ENCODE data around the gene RALGAPA1. TPM values are rescaled to one million over a fixed set of nuclear protein-coding genes. Genes with fewer than 3 reads are reported as not detected.

The RALGAPA1 gene
- total RNA-seq, 3 donors from 2014 or later (not counting 1 experiment from before 2014, with no cell fraction given): 66.5 to 101 (median 90.7) TPM

- Histone ChIP-seq H3K27me3 (ENCODE audit: control insufficient read depth, insufficient read depth, low read length) (no peaks in the 10 kb centered on the region), H3K9me3 (ENCODE audit: control insufficient read depth, insufficient read depth, low read length) (no peaks in the 10 kb centered on the region), H3K36me3 (ENCODE audit: control insufficient read depth, insufficient read depth, low read length) (no peaks in the 10 kb centered on the region), H3K27ac (ENCODE audit: low read length) (no peak overlapping the region), H3K4me3 (ENCODE audit: low read length) (no peak overlapping the region), H3K4me1 (ENCODE audit: control insufficient read depth, insufficient read depth, low read length) (no peaks in the 10 kb centered on the region)
- DNase-seq: no peak
- ATAC-seq: no peak
- no peaks in the 10 kb centered on the region for H3K9me3 Mint-ChIP-seq
- 62% methylated on average over 1 of the region's 1 CpG for WGBS (ENCODE audit: insufficient coverage)
- no peak for TF ChIP-seq CTCF (IDR thresholded peaks at IDR 0.05)
- H3K27ac Mint-ChIP-seq: no peak overlapping the region
- no peaks in the 10 kb centered on the region for H3K27me3 Mint-ChIP-seq (ENCODE audit: low read depth in 2 of 2)
- H3K36me3 Mint-ChIP-seq: peaks cover 14% of the 10 kb centered on the region
- H3K4me1 Mint-ChIP-seq: no peaks in the 10 kb centered on the region
- intact Hi-C loops (cut with micrococcal nuclease): no loop called here
- no peak overlapping the region for H3K4me3 Mint-ChIP-seq
These were observed 45.7 kb upstream of the RALGAPA1 start for GRCh38 chr14:35854696-35855270.

- Histone ChIP-seq H3K4me3 (ENCODE audit: low read length) (no peak overlapping the region), H3K9me3 (ENCODE audit: control insufficient read depth, insufficient read depth, low read length) (no peaks in the 10 kb centered on the region), H3K36me3 (ENCODE audit: control insufficient read depth, insufficient read depth, low read length) (no peaks in the 10 kb centered on the region), H3K27ac (ENCODE audit: low read length) (no peak overlapping the region), H3K4me1 (ENCODE audit: control insufficient read depth, insufficient read depth, low read length) (no peaks in the 10 kb centered on the region), H3K27me3 (ENCODE audit: control insufficient read depth, insufficient read depth, low read length) (no peaks in the 10 kb centered on the region)
- intact Hi-C loops (cut with micrococcal nuclease): no loop called here
- H3K36me3 Mint-ChIP-seq: peaks cover 14% of the 10 kb centered on the region
- no peak for TF ChIP-seq CTCF (IDR thresholded peaks at IDR 0.05)
- 100% methylated on average over 2 of the region's 2 CpGs for WGBS (ENCODE audit: insufficient coverage)
- DNase-seq: no peak
- no peaks in the 10 kb centered on the region for H3K9me3 Mint-ChIP-seq
- H3K4me3 Mint-ChIP-seq: no peak overlapping the region
- H3K27me3 Mint-ChIP-seq (ENCODE audit: low read depth in 2 of 2): no peaks in the 10 kb centered on the region
- no peak overlapping the region for H3K27ac Mint-ChIP-seq
- no peaks in the 10 kb centered on the region for H3K4me1 Mint-ChIP-seq
- ATAC-seq: no peak
These were observed 44.1 kb upstream of the RALGAPA1 start for GRCh38 chr14:35853225-35853624.

GRCh38 chr14:35851823-35852222, 42.7 kb upstream of the RALGAPA1 start:
- Mint-ChIP-seq H3K4me3 (no peak overlapping the region), H3K27ac (no peak overlapping the region), H3K4me1 (peaks cover 0 to under 1% of the 10 kb centered on the region in 2 donors), H3K27me3 (ENCODE audit: low read depth in 2 of 2) (no peaks in the 10 kb centered on the region), H3K9me3 (no peaks in the 10 kb centered on the region), H3K36me3 (peaks cover 14% of the 10 kb centered on the region)
- Histone ChIP-seq H3K4me3 (ENCODE audit: low read length) (no peak overlapping the region), H3K27me3 (ENCODE audit: control insufficient read depth, insufficient read depth, low read length) (no peaks in the 10 kb centered on the region), H3K36me3 (ENCODE audit: control insufficient read depth, insufficient read depth, low read length) (no peaks in the 10 kb centered on the region), H3K4me1 (ENCODE audit: control insufficient read depth, insufficient read depth, low read length) (no peaks in the 10 kb centered on the region), H3K9me3 (ENCODE audit: control insufficient read depth, insufficient read depth, low read length) (no peaks in the 10 kb centered on the region), H3K27ac (ENCODE audit: low read length) (no peak overlapping the region)
- intact Hi-C loops (cut with micrococcal nuclease): no loop called here
- TF ChIP-seq CTCF (IDR thresholded peaks at IDR 0.05): no peak
- 91% methylated on average over 3 of the region's 3 CpGs for WGBS (ENCODE audit: insufficient coverage)
- no peak for ATAC-seq
- DNase-seq: no peak

- no peak overlapping the region for H3K4me3 ChIP-seq (ENCODE audit: low read length)
- H3K27me3 ChIP-seq (ENCODE audit: control insufficient read depth, insufficient read depth, low read length): no peaks in the 10 kb centered on the region
- 100% methylated on average over 1 of the region's 1 CpG for WGBS (ENCODE audit: insufficient coverage)
- no peaks in the 10 kb centered on the region for H3K9me3 ChIP-seq (ENCODE audit: control insufficient read depth, insufficient read depth, low read length)
- no peak for DNase-seq
- intact Hi-C loops (cut with micrococcal nuclease): no loop called here
- no peak for ATAC-seq
- H3K27ac ChIP-seq (ENCODE audit: low read length): no peak overlapping the region
- Mint-ChIP-seq H3K4me1 (peaks cover 0 to 12% of the 10 kb centered on the region in 2 donors), H3K4me3 (no peak overlapping the region), H3K36me3 (peaks cover 14% of the 10 kb centered on the region), H3K27me3 (ENCODE audit: low read depth in 2 of 2) (no peaks in the 10 kb centered on the region), H3K27ac (no peak overlapping the region), H3K9me3 (no peaks in the 10 kb centered on the region)
- no peak for TF ChIP-seq CTCF (IDR thresholded peaks at IDR 0.05)
- no peaks in the 10 kb centered on the region for H3K36me3 ChIP-seq (ENCODE audit: control insufficient read depth, insufficient read depth, low read length)
- no peaks in the 10 kb centered on the region for H3K4me1 ChIP-seq (ENCODE audit: control insufficient read depth, insufficient read depth, low read length)
These were observed 40.0 kb upstream of the RALGAPA1 start for GRCh38 chr14:35849122-35849521.

Measured in natural killer cell (primary cell).